PC-9 (cell line): ENCODE results near the gene BCO2.

ENCODE experiments used
- CTCF ChIP-seq: fragments of 200-600 bp; sonication (generic); conservative IDR thresholded peaks from 2 replicates; pipeline ENCODE4 v1.6.1; 2017; ENCODE audit warnings: mixed run types, antibody characterized with exemption, mild to moderate bottlenecking, moderate library complexity
- EZH2 ChIP-seq: fragments of 200-600 bp; sonication (generic); IDR thresholded peaks from 2 replicates; pipeline ENCODE4 v1.8.0; 2017; ENCODE audit warnings: antibody characterized with exemption, low read depth

GRCh38 chr11:112175599-112175952, 264 bp downstream of the BCO2 start:
- TF ChIP-seq CTCF (no peak), EZH2 (no peak)
